Adrenal gland (tissue), 12 donors: Measurements from ENCODE around the gene ATG12. TPM values are rescaled to one million over a fixed set of nuclear protein-coding genes. Genes with fewer than 3 reads are reported as not detected.

Experiments used
- DNase-seq, 7 donors: peaks; one replicate each; pipeline ENCODE4 v3.0.0-alpha.2; 2019 to 2020
- H3K27ac ChIP-seq, 5 donors: fragments of 200-600 bp; sonication (generic) in 4 of 5; 1 replicate in 3 of 5; 2 replicates in 2 of 5; pipeline versions ENCODE4 v1.5.1 to v1.8.0; 2016 to 2020; ENCODE audit warnings: mild to moderate bottlenecking in 1 of 5
- H3K27me3 ChIP-seq: fragments of 200-600 bp; 2 replicates; pipeline ENCODE4 v1.8.0; 2021
- H3K36me3 ChIP-seq, 2 donors: fragments of 200-600 bp; replicated peaks in 1 of 2; 1 replicate in 1 of 2; 2 replicates in 1 of 2; pipeline versions ENCODE4 v1.5.1 to v1.8.0; 2018 to 2022
- H3K4me1 ChIP-seq, 2 donors: fragments of 200-600 bp; replicated peaks in 1 of 2; 1 replicate in 1 of 2; 2 replicates in 1 of 2; pipeline versions ENCODE4 v1.5.1 to v1.8.0; 2018 to 2021
- H3K4me3 ChIP-seq, 4 donors: fragments of 200-600 bp; sonication (generic) in 3 of 4; one replicate each; pipeline ENCODE4 v1.5.1; 2016 to 2018
- H3K9me3 ChIP-seq, 3 donors: fragments of 200-600 bp; sonication (generic) in 1 of 3; replicated peaks in 1 of 3; 1 replicate in 2 of 3; 2 replicates in 1 of 3; pipeline versions ENCODE4 v1.5.1 to v1.8.0; 2016 to 2021
- POLR2A ChIP-seq, 2 donors: fragments of 450-650 bp; IDR thresholded peaks; one replicate each; pipeline ENCODE4 v1.6.1; 2017; ENCODE audit warnings: antibody characterized with exemption in 2 of 2, mild to moderate bottlenecking in 2 of 2, moderate library complexity in 1 of 2
- WGBS, 4 donors: extraction: QIAGEN DNeasy Blood & Tissue Kit in 2 of 4; methylation state at CpG; one replicate each; pipeline versions ENCODE4 v1.1.5 to v1.1.7; 2013 to 2017; 5-methylcytosine and 5-hydroxymethylcytosine counted together
- intact Hi-C, 2 donors: fragments of 100-400 bp; cut with DNase I; formaldehyde crosslinking; loops; one replicate each; pipeline versions ENCODE4 v1.14.1 to v1.15.0; 2022 to 2023
- polyA plus RNA-seq, 3 donors: library from polyadenylated mRNA; stranded (reverse); fragments of 200-250 nt in 2 of 3; fragments of 350-450 nt in 1 of 3; fragmentation: Illumina TruSeq in 1 of 3; extraction: RNeasy Lipid Tissue Mini Kit (QIAGEN cat#74804) in 1 of 3; gene quantifications; one replicate each; pipeline ENCODE4 v1.2.3, GENCODE V29; 2013 to 2014
- total RNA-seq, 9 donors: library from RNA; depleted of rRNA in 4 of 9; stranded (reverse); fragments of >200 nt in 4 of 9; fragments of 120-200 nt in 1 of 9; fragmentation: NEBNext Ultra II Directional in 1 of 9; extraction: Animal tissue kit (Norgen Biotek cat#: 25700) in 1 of 9; gene quantifications; one replicate each; pipeline versions ENCODE4 v1.1.0 to v1.2.4, GENCODE V29; 2013 to 2023
- TF ChIP-seq, protein P1 (sequence below), 6 experiments: fragments of 450-650 bp in 4 of 6; fragments of 200-600 bp in 2 of 6; sonication (generic) in 1 of 6; IDR thresholded peaks; 1 replicate in 5 of 6; 2 replicates in 1 of 6; pipeline versions ENCODE4 v1.5.1 to v1.8.0; 2016 to 2021; ENCODE audit warnings: antibody characterized with exemption in 6 of 6, mild to moderate bottlenecking in 2 of 6, moderate library complexity in 1 of 6
- donor health status: healthy with polysubstance abuse.
- donor health status: Bipolar disorder and iron deficiency.
- donor health status: DM: yes; HTN: yes; CAD: no.
- donor health status: DM: no; HTN: no; CAD: no.
- donor health status: DM: no; HTN: no; CAD: no.
- donor health status: DM: yes; HTN: yes; CAD: no.

The ATG12 gene
- total and polyA plus RNA-seq, 12 donors = 23.7 to 68.0 (median 41.1) TPM

GRCh38 chr5:115847290-115847689 is 5.9 kb upstream of the ATG12 start:
- H3K27ac ChIP-seq = no peak overlapping the region
- H3K4me1 ChIP-seq = peaks cover 11 to 33% of the 10 kb centered on the region in 2 donors
- TF ChIP-seq, protein P1, sequence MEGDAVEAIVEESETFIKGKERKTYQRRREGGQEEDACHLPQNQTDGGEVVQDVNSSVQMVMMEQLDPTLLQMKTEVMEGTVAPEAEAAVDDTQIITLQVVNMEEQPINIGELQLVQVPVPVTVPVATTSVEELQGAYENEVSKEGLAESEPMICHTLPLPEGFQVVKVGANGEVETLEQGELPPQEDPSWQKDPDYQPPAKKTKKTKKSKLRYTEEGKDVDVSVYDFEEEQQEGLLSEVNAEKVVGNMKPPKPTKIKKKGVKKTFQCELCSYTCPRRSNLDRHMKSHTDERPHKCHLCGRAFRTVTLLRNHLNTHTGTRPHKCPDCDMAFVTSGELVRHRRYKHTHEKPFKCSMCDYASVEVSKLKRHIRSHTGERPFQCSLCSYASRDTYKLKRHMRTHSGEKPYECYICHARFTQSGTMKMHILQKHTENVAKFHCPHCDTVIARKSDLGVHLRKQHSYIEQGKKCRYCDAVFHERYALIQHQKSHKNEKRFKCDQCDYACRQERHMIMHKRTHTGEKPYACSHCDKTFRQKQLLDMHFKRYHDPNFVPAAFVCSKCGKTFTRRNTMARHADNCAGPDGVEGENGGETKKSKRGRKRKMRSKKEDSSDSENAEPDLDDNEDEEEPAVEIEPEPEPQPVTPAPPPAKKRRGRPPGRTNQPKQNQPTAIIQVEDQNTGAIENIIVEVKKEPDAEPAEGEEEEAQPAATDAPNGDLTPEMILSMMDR (IDR thresholded peaks at IDR 0.05) = no peak
- no peak for TF ChIP-seq POLR2A (IDR thresholded peaks at IDR 0.05)
- H3K36me3 ChIP-seq = no peaks in the 10 kb centered on the region
- H3K27me3 ChIP-seq = no peaks in the 10 kb centered on the region
- no peak overlapping the region for H3K4me3 ChIP-seq
- WGBS, 4 donors = 84 to 93% (median 91%) methylated on average over 7 of the region's 7 CpGs
- intact Hi-C loops = no loop called here
- DNase-seq = no peak
- no peaks in the 10 kb centered on the region for H3K9me3 ChIP-seq

- no peak for TF ChIP-seq POLR2A (IDR thresholded peaks at IDR 0.05)
- TF ChIP-seq, protein P1 (IDR thresholded peaks at IDR 0.05) = no peak
- no peaks in the 10 kb centered on the region for H3K36me3 ChIP-seq
- no peaks in the 10 kb centered on the region for H3K9me3 ChIP-seq
- no peak for DNase-seq
- peaks cover 13 to 33% of the 10 kb centered on the region in 2 donors for H3K4me1 ChIP-seq
- H3K4me3 ChIP-seq = no peak overlapping the region
- intact Hi-C loops = no loop called here
- 84 to 90% (median 89%) methylated on average over 7 of the region's 7 CpGs for WGBS, 4 donors
- H3K27me3 ChIP-seq = no peaks in the 10 kb centered on the region
- H3K27ac ChIP-seq = no peak overlapping the region
Measured at GRCh38 chr5:115844321-115844817, 3.0 kb upstream of the ATG12 start.

DNA sequence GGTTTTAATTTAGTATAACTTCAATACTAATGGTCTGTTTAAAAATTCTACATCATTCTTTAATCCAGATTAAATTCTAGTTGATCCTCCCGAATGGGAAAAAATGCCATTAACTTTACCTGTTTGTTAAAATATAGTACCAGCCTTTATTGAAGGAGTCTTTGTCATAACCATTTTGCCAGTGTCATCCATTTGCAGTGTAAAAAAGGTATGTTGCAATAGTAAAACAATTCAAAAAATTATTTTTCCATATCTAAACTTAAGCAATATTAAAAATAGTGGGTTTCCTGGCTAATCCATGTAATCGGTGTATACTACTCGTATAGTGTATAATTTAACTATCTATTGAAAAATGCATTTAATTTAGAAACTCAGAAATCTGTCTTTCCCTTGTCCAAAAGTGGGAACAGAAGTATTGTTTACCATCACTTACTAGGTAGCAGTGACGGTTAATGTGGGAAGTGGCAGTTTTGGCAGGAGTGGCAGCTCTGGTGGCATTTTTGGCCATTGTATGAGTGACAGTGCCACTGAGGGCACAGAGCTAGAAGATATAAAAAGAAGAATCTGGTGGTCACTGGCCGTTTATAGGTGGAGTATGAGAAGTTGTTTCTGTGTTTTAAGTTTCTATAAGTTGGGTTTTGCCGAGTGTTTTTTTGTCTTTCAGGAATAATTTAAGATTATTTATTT is 2.2 kb upstream of the ATG12 start:
- TF ChIP-seq, protein P1 (IDR thresholded peaks at IDR 0.05) = no peak
- TF ChIP-seq POLR2A (IDR thresholded peaks at IDR 0.05) = no peak
- DNase-seq = no peak
- peaks cover 17 to 41% of the 10 kb centered on the region in 2 donors for H3K4me1 ChIP-seq
- no peaks in the 10 kb centered on the region for H3K9me3 ChIP-seq
- no peak overlapping the region for H3K27ac ChIP-seq
- H3K4me3 ChIP-seq = peak overlapping the region in 1 of 4 donors; percentile 93
- intact Hi-C loops = no loop called here
- no peaks in the 10 kb centered on the region for H3K36me3 ChIP-seq
- no peaks in the 10 kb centered on the region for H3K27me3 ChIP-seq
- WGBS, 4 donors = 79 to 81% (median 80%) methylated on average over 6 of the region's 6 CpGs

DNA sequence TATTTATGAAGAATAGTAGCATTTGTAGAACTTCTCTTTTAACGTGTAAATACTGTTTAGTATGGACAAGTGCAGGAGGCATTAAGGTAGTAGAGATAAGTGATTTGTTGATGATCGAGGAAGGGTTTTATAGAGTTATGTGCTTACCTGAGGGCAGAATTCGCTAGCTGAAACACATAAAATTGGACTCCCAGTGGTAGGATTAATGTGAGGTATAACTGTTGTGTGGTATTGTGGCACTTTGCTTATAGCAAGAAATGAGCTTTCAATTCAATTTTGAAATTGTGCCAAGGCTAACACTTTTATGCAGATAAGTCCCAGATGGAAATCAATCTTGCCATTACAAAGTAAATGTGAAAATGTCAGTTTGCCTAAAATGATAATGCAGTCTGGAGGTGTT is 1.6 kb upstream of the ATG12 start:
- DNase-seq = no peak
- no peaks in the 10 kb centered on the region for H3K27me3 ChIP-seq
- H3K36me3 ChIP-seq = no peaks in the 10 kb centered on the region
- peak overlapping the region in 1 of 5 donors; percentile 95 for H3K27ac ChIP-seq
- intact Hi-C loops = no loop called here
- H3K4me3 ChIP-seq = peak overlapping the region in 3 of 4 donors; percentile 38 to 93 (median 91)
- TF ChIP-seq, protein P1 (IDR thresholded peaks at IDR 0.05) = no peak
- no peak for TF ChIP-seq POLR2A (IDR thresholded peaks at IDR 0.05)
- peaks cover 17 to 47% of the 10 kb centered on the region in 2 donors for H3K4me1 ChIP-seq
- WGBS, 4 donors = 2 to 17% (median 14%) methylated on average over 3 of the region's 3 CpGs
- H3K9me3 ChIP-seq = no peaks in the 10 kb centered on the region
